H1 (cell line): ENCODE results near the gene NAPG. TPM values are rescaled to one million over a fixed set of nuclear protein-coding genes. Genes with fewer than 3 reads are reported as not detected.

Experiments used
- SP2 ChIP-seq: IDR thresholded peaks from 2 replicates; pipeline ENCODE4 v1.6.1; 2012; ENCODE audit warnings: mild to moderate bottlenecking, low read length, inconsistent platforms
- polyA plus RNA-seq, 7 experiments: library from polyadenylated mRNA; depleted of rRNA in 3 of 7; stranded (reverse) in 5 of 7; unstranded in 2 of 7; fragments of >200 nt in 5 of 7; fragments of 200-250 nt in 2 of 7; gene quantifications; 1 replicate in 5 of 7; 2 replicates in 1 of 7; 4 replicates in 1 of 7; pipeline versions ENCODE4 v1.2.1 to v1.2.3, GENCODE V29; 2011 to 2013; ENCODE audit warnings: missing spikeins in 2 of 7, mixed read lengths in 2 of 7
- total RNA-seq: library from RNA; stranded (reverse); fragmentation: NEBNext Ultra II Directional; extraction: Animal tissue kit (Norgen Biotek cat#: 25700); gene quantifications from 2 replicates; pipeline ENCODE4 v1.2.1, GENCODE V29; 2021
- TF ChIP-seq, protein P1 (sequence below): IDR thresholded peaks from 2 replicates; pipeline ENCODE4 v1.6.1; 2012; ENCODE audit warnings: low read length, inconsistent platforms
- TF ChIP-seq, protein P2 (sequence below): IDR thresholded peaks from 2 replicates; pipeline ENCODE4 v1.6.1; 2011; ENCODE audit warnings: low read length, improper control_type of control experiment
- TF ChIP-seq, protein P3 (sequence below): IDR thresholded peaks from 2 replicates; pipeline ENCODE4 v1.6.1; 2012; ENCODE audit warnings: inconsistent platforms

The NAPG gene
- total and polyA plus RNA-seq, 2 of the 8 experiments (the other 6 are each of a cell fraction or from before 2014, with no cell fraction given): 8.0 to 23.5 TPM

DNA sequence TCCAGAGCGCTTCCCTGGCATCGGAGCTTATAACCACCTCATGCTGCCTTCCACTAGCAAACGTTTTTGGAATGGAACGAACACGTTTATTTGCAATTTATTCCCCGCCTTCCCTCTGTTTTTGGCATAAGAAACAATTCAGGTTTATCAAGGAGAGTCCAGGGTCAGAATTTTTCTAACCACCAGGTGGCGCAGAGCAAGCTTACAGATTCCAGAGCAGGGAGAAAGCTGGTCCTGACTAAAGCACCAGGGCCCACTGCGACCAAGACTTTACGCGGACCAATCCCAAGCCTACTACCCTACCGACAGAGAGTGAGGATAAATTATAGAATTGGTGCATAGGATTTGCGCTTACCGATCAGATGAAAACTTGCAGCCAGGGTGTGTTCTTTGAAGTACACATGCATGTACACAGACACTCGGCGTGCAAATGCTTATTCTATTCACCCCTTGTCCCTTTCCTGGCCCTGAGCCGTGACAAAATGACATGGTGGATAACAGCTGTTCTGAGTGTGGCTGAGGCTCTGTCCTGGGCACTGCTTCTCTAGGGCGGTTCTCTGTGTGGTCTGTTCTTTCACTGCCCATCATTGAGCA lies 34.7 kb downstream of the NAPG start (continued):
- TF ChIP-seq, protein P1, sequence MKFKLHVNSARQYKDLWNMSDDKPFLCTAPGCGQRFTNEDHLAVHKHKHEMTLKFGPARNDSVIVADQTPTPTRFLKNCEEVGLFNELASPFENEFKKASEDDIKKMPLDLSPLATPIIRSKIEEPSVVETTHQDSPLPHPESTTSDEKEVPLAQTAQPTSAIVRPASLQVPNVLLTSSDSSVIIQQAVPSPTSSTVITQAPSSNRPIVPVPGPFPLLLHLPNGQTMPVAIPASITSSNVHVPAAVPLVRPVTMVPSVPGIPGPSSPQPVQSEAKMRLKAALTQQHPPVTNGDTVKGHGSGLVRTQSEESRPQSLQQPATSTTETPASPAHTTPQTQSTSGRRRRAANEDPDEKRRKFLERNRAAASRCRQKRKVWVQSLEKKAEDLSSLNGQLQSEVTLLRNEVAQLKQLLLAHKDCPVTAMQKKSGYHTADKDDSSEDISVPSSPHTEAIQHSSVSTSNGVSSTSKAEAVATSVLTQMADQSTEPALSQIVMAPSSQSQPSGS: no peak
- TF ChIP-seq, protein P2, sequence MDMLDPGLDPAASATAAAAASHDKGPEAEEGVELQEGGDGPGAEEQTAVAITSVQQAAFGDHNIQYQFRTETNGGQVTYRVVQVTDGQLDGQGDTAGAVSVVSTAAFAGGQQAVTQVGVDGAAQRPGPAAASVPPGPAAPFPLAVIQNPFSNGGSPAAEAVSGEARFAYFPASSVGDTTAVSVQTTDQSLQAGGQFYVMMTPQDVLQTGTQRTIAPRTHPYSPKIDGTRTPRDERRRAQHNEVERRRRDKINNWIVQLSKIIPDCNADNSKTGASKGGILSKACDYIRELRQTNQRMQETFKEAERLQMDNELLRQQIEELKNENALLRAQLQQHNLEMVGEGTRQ: no peak
- TF ChIP-seq, protein P3, sequence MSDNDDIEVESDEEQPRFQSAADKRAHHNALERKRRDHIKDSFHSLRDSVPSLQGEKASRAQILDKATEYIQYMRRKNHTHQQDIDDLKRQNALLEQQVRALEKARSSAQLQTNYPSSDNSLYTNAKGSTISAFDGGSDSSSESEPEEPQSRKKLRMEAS: no peak
- TF ChIP-seq SP2: no peak
- TF ChIP-seq, all 59 proteins: peak for 4
